ENCODE measurements around the gene ANXA2R.

ANXA2R gene

GRCh38 chr5:43043400-43043756, 3.3 kb upstream of the ANXA2R start:
- Histone ChIP-seq H3K9ac (ENCODE audit: low read depth, low read length, poor library complexity, severe bottlenecking) (peak overlapping the region; percentile 96), H2AFZ (ENCODE audit: low read length) (no peak overlapping the region), H3K9me3 (ENCODE audit: insufficient read depth, low read depth, low read length) (no peaks in the 10 kb centered on the region), H3K4me2 (ENCODE audit: low read depth, low read length, poor library complexity, severe bottlenecking) (peak overlapping the region; percentile 87), H3F3A (ENCODE audit: low read depth) (peaks cover 23% of the 10 kb centered on the region), H3K79me2 (ENCODE audit: insufficient read depth, low read length) (peaks cover 85% of the 10 kb centered on the region), H3K9me2 (replicated peaks; ENCODE audit: low read depth, low read length) (no peaks in the 10 kb centered on the region), H3K4me3 (ENCODE audit: low read length, poor library complexity, severe bottlenecking) (peak overlapping the region; percentile 90), H3K4me1 (ENCODE audit: insufficient read depth, low read length, poor library complexity, severe bottlenecking) (peaks cover 40% of the 10 kb centered on the region), H4K20me1 (ENCODE audit: insufficient read depth, low read length, poor library complexity, severe bottlenecking) (peaks cover 15% of the 10 kb centered on the region), H3K36me3 (ENCODE audit: insufficient read depth, low read length) (no peaks in the 10 kb centered on the region), H3K27me3 (ENCODE audit: insufficient read depth, low read length, poor library complexity, severe bottlenecking) (peaks cover 7% of the 10 kb centered on the region)
- TF ChIP-seq EZH2phosphoT487 (IDR thresholded peaks at IDR 0.05; ENCODE audit: borderline replicate concordance): no peak
- no peak; the same call in 1 of the 2 replicates for TF ChIP-seq CTCF (conservative IDR thresholded peaks at IDR 0.05; ENCODE audit: low read length)

- Histone ChIP-seq H2AFZ (ENCODE audit: low read length) (peak overlapping the region; percentile 32; the same call in 1 of the 2 replicates), H4K20me1 (ENCODE audit: insufficient read depth, low read length, poor library complexity, severe bottlenecking) (peaks cover 15% of the 10 kb centered on the region), H3K27me3 (ENCODE audit: insufficient read depth, low read length, poor library complexity, severe bottlenecking) (peaks cover 7% of the 10 kb centered on the region), H3K4me3 (ENCODE audit: low read length, poor library complexity, severe bottlenecking) (peak overlapping the region; percentile 90), H3F3A (ENCODE audit: low read depth) (peaks cover 23% of the 10 kb centered on the region), H3K4me1 (ENCODE audit: insufficient read depth, low read length, poor library complexity, severe bottlenecking) (peaks cover 34% of the 10 kb centered on the region), H3K36me3 (ENCODE audit: insufficient read depth, low read length) (no peaks in the 10 kb centered on the region), H3K4me2 (ENCODE audit: low read depth, low read length, poor library complexity, severe bottlenecking) (peak overlapping the region; percentile 87), H3K79me2 (ENCODE audit: insufficient read depth, low read length) (peaks cover 85% of the 10 kb centered on the region), H3K9me3 (ENCODE audit: insufficient read depth, low read depth, low read length) (no peaks in the 10 kb centered on the region), H3K9ac (ENCODE audit: low read depth, low read length, poor library complexity, severe bottlenecking) (peak overlapping the region; percentile 96), H3K9me2 (replicated peaks; ENCODE audit: low read depth, low read length) (no peaks in the 10 kb centered on the region)
- peak; percentile 38 for TF ChIP-seq CTCF (conservative IDR thresholded peaks at IDR 0.05; ENCODE audit: low read length)
- no peak for TF ChIP-seq EZH2phosphoT487 (IDR thresholded peaks at IDR 0.05; ENCODE audit: borderline replicate concordance)
Observed at GRCh38 chr5:43042626-43043399, 2.7 kb upstream of the ANXA2R start.

GRCh38 chr5:43042176-43042625, 2.1 kb upstream of the ANXA2R start:
- Histone ChIP-seq H3K4me1 (ENCODE audit: insufficient read depth, low read length, poor library complexity, severe bottlenecking) (peaks cover 32% of the 10 kb centered on the region), H3K36me3 (ENCODE audit: insufficient read depth, low read length) (no peaks in the 10 kb centered on the region), H4K20me1 (ENCODE audit: insufficient read depth, low read length, poor library complexity, severe bottlenecking) (peaks cover 18% of the 10 kb centered on the region), H3K4me2 (ENCODE audit: low read depth, low read length, poor library complexity, severe bottlenecking) (peak overlapping the region; percentile 87), H3K4me3 (ENCODE audit: low read length, poor library complexity, severe bottlenecking) (peak overlapping the region; percentile 90), H3K9ac (ENCODE audit: low read depth, low read length, poor library complexity, severe bottlenecking) (peak overlapping the region; percentile 96), H3F3A (ENCODE audit: low read depth) (peaks cover 23% of the 10 kb centered on the region), H3K27me3 (ENCODE audit: insufficient read depth, low read length, poor library complexity, severe bottlenecking) (peaks cover 12% of the 10 kb centered on the region), H3K79me2 (ENCODE audit: insufficient read depth, low read length) (peaks cover 85% of the 10 kb centered on the region), H3K9me3 (ENCODE audit: insufficient read depth, low read depth, low read length) (no peaks in the 10 kb centered on the region), H2AFZ (ENCODE audit: low read length) (peak overlapping the region; percentile 32; the same call in 1 of the 2 replicates), H3K9me2 (replicated peaks; ENCODE audit: low read depth, low read length) (no peaks in the 10 kb centered on the region)
- TF ChIP-seq EZH2phosphoT487 (IDR thresholded peaks at IDR 0.05; ENCODE audit: borderline replicate concordance) (no peak), CTCF (conservative IDR thresholded peaks at IDR 0.05; ENCODE audit: low read length) (no peak; the same call in 1 of the 2 replicates)
